Measurements from ENCODE around the gene RTN4.

Gene RTN4

DNA sequence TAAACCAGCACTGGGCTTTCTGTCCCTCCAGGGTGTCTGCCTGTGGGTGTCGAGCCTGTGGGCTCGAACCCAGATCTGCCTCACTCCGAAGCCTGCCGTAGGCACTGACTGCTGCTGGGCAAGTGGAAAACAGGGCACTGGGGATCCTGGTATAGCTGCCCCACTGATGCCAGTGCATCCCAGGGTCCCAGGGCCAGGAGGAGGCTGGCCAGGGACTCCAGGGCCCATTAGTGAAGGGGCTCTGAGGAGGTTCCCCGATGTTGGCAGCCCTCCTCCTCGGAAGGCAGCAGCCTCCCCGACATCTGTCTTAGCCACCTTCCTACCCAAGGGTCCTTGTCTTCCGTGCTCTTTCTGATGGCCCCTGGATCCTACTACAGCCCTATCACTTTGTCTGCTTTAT, 96.1 kb downstream of the RTN4 start:
- H3K4me3 ChIP-seq (ENCODE audit: low read length), result no peak overlapping the region
- H3K79me2 ChIP-seq (ENCODE audit: control insufficient read depth, low read length), result no peaks in the 10 kb centered on the region
- no peaks in the 10 kb centered on the region for H3F3A ChIP-seq (ENCODE audit: control insufficient read depth, insufficient read depth)
- H4K20me1 ChIP-seq (ENCODE audit: control insufficient read depth, insufficient read depth, low read depth, low read length), result no peaks in the 10 kb centered on the region
- no peak overlapping the region for H3K27ac ChIP-seq (ENCODE audit: low read depth, low read length)
- H3K36me3 ChIP-seq (ENCODE audit: control insufficient read depth, low read length), result peaks cover 4% of the 10 kb centered on the region; the same call in 1 of the 2 replicates
- no peaks in the 10 kb centered on the region for H3K4me1 ChIP-seq (ENCODE audit: control insufficient read depth, low read length)
- H3K9me2 ChIP-seq (replicated peaks; ENCODE audit: control insufficient read depth, low read length), result no peaks in the 10 kb centered on the region
- no peak overlapping the region for H3K4me2 ChIP-seq (ENCODE audit: low read length)
- TF ChIP-seq, protein P1, sequence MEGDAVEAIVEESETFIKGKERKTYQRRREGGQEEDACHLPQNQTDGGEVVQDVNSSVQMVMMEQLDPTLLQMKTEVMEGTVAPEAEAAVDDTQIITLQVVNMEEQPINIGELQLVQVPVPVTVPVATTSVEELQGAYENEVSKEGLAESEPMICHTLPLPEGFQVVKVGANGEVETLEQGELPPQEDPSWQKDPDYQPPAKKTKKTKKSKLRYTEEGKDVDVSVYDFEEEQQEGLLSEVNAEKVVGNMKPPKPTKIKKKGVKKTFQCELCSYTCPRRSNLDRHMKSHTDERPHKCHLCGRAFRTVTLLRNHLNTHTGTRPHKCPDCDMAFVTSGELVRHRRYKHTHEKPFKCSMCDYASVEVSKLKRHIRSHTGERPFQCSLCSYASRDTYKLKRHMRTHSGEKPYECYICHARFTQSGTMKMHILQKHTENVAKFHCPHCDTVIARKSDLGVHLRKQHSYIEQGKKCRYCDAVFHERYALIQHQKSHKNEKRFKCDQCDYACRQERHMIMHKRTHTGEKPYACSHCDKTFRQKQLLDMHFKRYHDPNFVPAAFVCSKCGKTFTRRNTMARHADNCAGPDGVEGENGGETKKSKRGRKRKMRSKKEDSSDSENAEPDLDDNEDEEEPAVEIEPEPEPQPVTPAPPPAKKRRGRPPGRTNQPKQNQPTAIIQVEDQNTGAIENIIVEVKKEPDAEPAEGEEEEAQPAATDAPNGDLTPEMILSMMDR (IDR thresholded peaks at IDR 0.05; ENCODE audit: low read depth, low read length, poor library complexity, severe bottlenecking), result no peak
- no peak for TF ChIP-seq EZH2phosphoT487 (IDR thresholded peaks at IDR 0.05; ENCODE audit: borderline replicate concordance, low read length)
- H3K27me3 ChIP-seq (ENCODE audit: control insufficient read depth, low read length), result no peaks in the 10 kb centered on the region
- no peaks in the 10 kb centered on the region for H3K9me3 ChIP-seq (ENCODE audit: control insufficient read depth, insufficient read depth, low read length)

DNA sequence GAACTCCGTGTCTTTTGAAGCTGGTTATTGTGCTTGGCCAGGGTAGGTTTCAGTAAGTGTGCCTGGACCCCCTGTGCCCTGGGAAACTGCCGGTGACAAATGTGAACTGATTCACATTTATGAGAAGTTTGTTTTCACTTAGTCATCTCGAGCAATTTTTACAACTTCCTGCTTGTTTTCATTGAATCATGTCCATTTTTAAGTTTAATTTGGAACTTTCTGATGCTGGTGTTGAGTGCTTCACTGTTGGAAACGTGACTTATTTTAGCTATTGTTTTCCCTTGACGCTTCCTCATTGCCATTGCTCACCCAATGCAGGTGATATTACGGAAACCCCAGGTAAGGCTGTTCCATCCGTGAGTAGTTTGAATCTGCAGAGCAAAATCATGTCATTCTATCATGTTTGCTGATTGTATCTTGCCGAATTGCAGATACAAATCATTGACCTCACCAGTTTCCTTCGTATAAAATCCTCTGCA, 97.2 kb downstream of the RTN4 start:
- Histone ChIP-seq H4K20me1 (ENCODE audit: control insufficient read depth, insufficient read depth, low read depth, low read length) (no peaks in the 10 kb centered on the region), H3K36me3 (ENCODE audit: control insufficient read depth, low read length) (no peaks in the 10 kb centered on the region; the same call in 1 of the 2 replicates), H3K27ac (ENCODE audit: low read depth, low read length) (no peak overlapping the region), H3K4me3 (ENCODE audit: low read length) (no peak overlapping the region), H3K27me3 (ENCODE audit: control insufficient read depth, low read length) (no peaks in the 10 kb centered on the region), H3F3A (ENCODE audit: control insufficient read depth, insufficient read depth) (no peaks in the 10 kb centered on the region), H3K4me1 (ENCODE audit: control insufficient read depth, low read length) (no peaks in the 10 kb centered on the region), H3K4me2 (ENCODE audit: low read length) (no peak overlapping the region), H3K9me2 (replicated peaks; ENCODE audit: control insufficient read depth, low read length) (no peaks in the 10 kb centered on the region), H3K9me3 (ENCODE audit: control insufficient read depth, insufficient read depth, low read length) (no peaks in the 10 kb centered on the region), H3K79me2 (ENCODE audit: control insufficient read depth, low read length) (no peaks in the 10 kb centered on the region)
- TF ChIP-seq, protein P1 (IDR thresholded peaks at IDR 0.05; ENCODE audit: low read depth, low read length, poor library complexity, severe bottlenecking), result no peak
- TF ChIP-seq EZH2phosphoT487 (IDR thresholded peaks at IDR 0.05; ENCODE audit: borderline replicate concordance, low read length), result no peak

DNA sequence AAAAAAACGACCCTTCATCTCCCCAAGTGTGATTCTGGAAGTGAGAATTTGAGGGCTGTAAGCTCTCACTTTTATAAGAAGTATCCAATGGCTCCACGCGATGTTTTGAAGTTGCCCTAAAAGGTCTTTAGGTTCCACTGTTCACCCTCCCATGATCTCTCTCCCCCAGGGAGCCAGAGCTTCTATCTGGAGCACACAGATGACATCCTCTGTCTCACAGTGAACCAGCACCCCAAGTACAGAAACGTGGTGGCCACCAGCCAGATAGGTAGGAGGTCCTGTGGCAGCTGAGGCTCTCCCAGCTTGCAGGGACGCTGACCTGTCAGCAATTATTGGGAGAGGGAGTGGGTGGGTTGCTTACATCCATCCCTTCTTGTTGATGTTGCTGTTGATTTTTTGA, 97.8 kb downstream of the RTN4 start:
- Histone ChIP-seq H3K9me3 (ENCODE audit: control insufficient read depth, insufficient read depth, low read length) (no peaks in the 10 kb centered on the region), H3K36me3 (ENCODE audit: control insufficient read depth, low read length) (no peaks in the 10 kb centered on the region; the same call in 1 of the 2 replicates), H3K4me2 (ENCODE audit: low read length) (no peak overlapping the region), H3K4me1 (ENCODE audit: control insufficient read depth, low read length) (no peaks in the 10 kb centered on the region), H3K27me3 (ENCODE audit: control insufficient read depth, low read length) (no peaks in the 10 kb centered on the region), H3K9me2 (replicated peaks; ENCODE audit: control insufficient read depth, low read length) (no peaks in the 10 kb centered on the region), H3K4me3 (ENCODE audit: low read length) (no peak overlapping the region), H3F3A (ENCODE audit: control insufficient read depth, insufficient read depth) (no peaks in the 10 kb centered on the region), H3K79me2 (ENCODE audit: control insufficient read depth, low read length) (no peaks in the 10 kb centered on the region), H4K20me1 (ENCODE audit: control insufficient read depth, insufficient read depth, low read depth, low read length) (no peaks in the 10 kb centered on the region), H3K27ac (ENCODE audit: low read depth, low read length) (no peak overlapping the region)
- TF ChIP-seq, protein P1 (IDR thresholded peaks at IDR 0.05; ENCODE audit: low read depth, low read length, poor library complexity, severe bottlenecking), result no peak
- no peak for TF ChIP-seq EZH2phosphoT487 (IDR thresholded peaks at IDR 0.05; ENCODE audit: borderline replicate concordance, low read length)

Data from DOHH2 (cell line).